Uterus (tissue), 2 donors: ENCODE results near the gene ZNF518B.

ENCODE experiments used
- CTCF ChIP-seq, 4 experiments: fragments of 200-600 bp in 2 of 4; fragments of 450-650 bp in 2 of 4; sonication (generic) in 2 of 4; IDR thresholded peaks; one replicate each; pipeline ENCODE4 v1.5.1; 2016 to 2019; ENCODE audit warnings: antibody characterized with exemption in 4 of 4, mild to moderate bottlenecking in 2 of 4, moderate library complexity in 1 of 4
- POLR2A ChIP-seq, 2 donors: fragments of 450-650 bp; IDR thresholded peaks; one replicate each; pipeline ENCODE4 v1.6.1; 2016; ENCODE audit warnings: antibody characterized with exemption in 2 of 2, mild to moderate bottlenecking in 1 of 2, moderate library complexity in 1 of 2

GRCh38 chr4:10413177-10413576, 44.0 kb downstream of the ZNF518B start:
- no peak for TF ChIP-seq POLR2A (IDR thresholded peaks at IDR 0.05)
- TF ChIP-seq CTCF (IDR thresholded peaks at IDR 0.05): no peak
